Mesendoderm (in vitro differentiated cells): Measurements from ENCODE around the gene GPR17.

Experiments used
- DNase-seq: peaks from one replicate; pipeline ENCODE4 v3.0.0; 2013
- H2AK5ac ChIP-seq: 2 replicates; pipeline ENCODE4 v1.6.1; 2013; ENCODE audit warnings: low read length, inconsistent platforms
- H2BK120ac ChIP-seq: 2 replicates; pipeline ENCODE4 v1.6.1; 2013; ENCODE audit warnings: low read depth, mild to moderate bottlenecking, low read length, moderate library complexity, mixed read lengths
- H2BK15ac ChIP-seq: replicated peaks from 2 replicates; pipeline ENCODE4 v1.6.1; 2013; ENCODE audit warnings: low read depth, mild to moderate bottlenecking, moderate library complexity
- H2BK5ac ChIP-seq: 2 replicates; pipeline ENCODE4 v1.6.1; 2013; ENCODE audit warnings: low read length, inconsistent platforms
- H3K18ac ChIP-seq: 2 replicates; pipeline ENCODE4 v1.6.1; 2013; ENCODE audit warnings: mild to moderate bottlenecking, low read length, mixed read lengths
- H3K23ac ChIP-seq: one replicate; pipeline ENCODE4 v1.6.1; 2013; ENCODE audit warnings: low read length
- H3K27ac ChIP-seq: 2 replicates; pipeline ENCODE4 v1.5.1; 2013; ENCODE audit warnings: low read depth, mild to moderate bottlenecking, inconsistent platforms, low read length, moderate library complexity
- H3K27me3 ChIP-seq: 2 replicates; pipeline ENCODE4 v1.6.1; 2013; ENCODE audit warnings: low read length, control low read depth, mild to moderate bottlenecking, inconsistent platforms; ENCODE audit not compliant: insufficient read depth, poor library complexity
- H3K36me3 ChIP-seq: 2 replicates; pipeline ENCODE4 v1.6.1; 2013; ENCODE audit warnings: low read length, inconsistent platforms; ENCODE audit not compliant: control insufficient read depth, insufficient read depth
- H3K4ac ChIP-seq: one replicate; pipeline ENCODE4 v1.6.1; 2013; ENCODE audit warnings: low read depth, mild to moderate bottlenecking, low read length, moderate library complexity
- H3K4me1 ChIP-seq: 2 replicates; pipeline ENCODE4 v1.6.1; 2013; ENCODE audit warnings: low read depth, low read length, inconsistent platforms; ENCODE audit not compliant: control insufficient read depth
- H3K4me2 ChIP-seq: 2 replicates; pipeline ENCODE4 v1.6.1; 2013; ENCODE audit warnings: low read length
- H3K4me3 ChIP-seq: 2 replicates; pipeline ENCODE4 v1.5.1; 2013; ENCODE audit warnings: mild to moderate bottlenecking, low read length
- H3K56ac ChIP-seq: one replicate; pipeline ENCODE4 v1.6.1; 2013; ENCODE audit warnings: low read length
- H3K79me1 ChIP-seq: 2 replicates; pipeline ENCODE4 v1.6.1; 2013; ENCODE audit warnings: low read length, inconsistent platforms
- H3K79me2 ChIP-seq: 2 replicates; pipeline ENCODE4 v1.6.1; 2013; ENCODE audit warnings: mild to moderate bottlenecking, low read length; ENCODE audit not compliant: control insufficient read depth, insufficient read depth
- H3K9ac ChIP-seq: 2 replicates; pipeline ENCODE4 v1.6.1; 2013; ENCODE audit warnings: low read length, inconsistent platforms
- H4K5ac ChIP-seq: one replicate; pipeline ENCODE4 v1.6.1; 2013; ENCODE audit warnings: low read length
- H4K8ac ChIP-seq: one replicate; pipeline ENCODE4 v1.6.1; 2013; ENCODE audit warnings: low read depth, mild to moderate bottlenecking, control low read depth, low read length, moderate library complexity
- WGBS: extraction: QIAGEN DNeasy Blood & Tissue Kit; methylation state at CpG from one replicate; pipeline ENCODE4 v1.1.7; 2013; ENCODE audit warnings: low lambda C conversion rate, missing lambda C conversion rate; ENCODE audit not compliant: insufficient coverage; ENCODE audit errors: extremely low coverage; 5-methylcytosine and 5-hydroxymethylcytosine counted together

The GPR17 gene

DNA sequence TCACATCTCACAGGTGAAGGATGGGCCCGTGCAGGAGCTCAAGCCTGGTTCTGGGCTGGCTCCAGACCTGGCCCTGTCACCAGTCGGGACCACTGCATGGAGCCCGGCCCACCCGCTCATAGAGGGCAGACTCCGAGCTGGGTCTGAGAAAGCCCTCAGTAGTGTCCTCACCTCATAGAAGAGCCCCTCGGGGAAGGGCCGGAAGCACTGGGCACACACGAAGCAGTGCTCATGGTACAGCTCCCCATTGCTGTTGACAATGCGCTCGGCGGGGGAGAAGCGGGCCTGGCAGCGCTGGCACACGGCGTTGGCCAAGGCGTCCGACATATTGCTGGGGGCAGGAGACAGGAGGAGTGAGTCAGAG, 11.3 kb downstream of the GPR17 start:
- H3K4ac ChIP-seq, result no peak overlapping the region
- H3K36me3 ChIP-seq, result no peaks in the 10 kb centered on the region
- H3K27ac ChIP-seq, result no peak overlapping the region
- no peak overlapping the region for H3K4me3 ChIP-seq
- no peak overlapping the region for H3K18ac ChIP-seq
- no peak overlapping the region for H4K8ac ChIP-seq
- no peak overlapping the region for H3K23ac ChIP-seq
- no peak overlapping the region for H2BK15ac ChIP-seq
- H2AK5ac ChIP-seq, result no peak overlapping the region
- H3K79me1 ChIP-seq, result no peaks in the 10 kb centered on the region
- no peaks in the 10 kb centered on the region for H3K79me2 ChIP-seq
- no peaks in the 10 kb centered on the region for H3K4me1 ChIP-seq
- no peak overlapping the region for H3K9ac ChIP-seq
- no peak overlapping the region for H3K56ac ChIP-seq
- H4K5ac ChIP-seq, result no peak overlapping the region
- no peaks in the 10 kb centered on the region for H3K27me3 ChIP-seq
- WGBS, result no CpG with 5 or more reads among the region's 17 CpGs
- no peak overlapping the region for H3K4me2 ChIP-seq
- H2BK120ac ChIP-seq, result no peak overlapping the region
- no peak overlapping the region for H2BK5ac ChIP-seq
- DNase-seq, result no peak

DNA sequence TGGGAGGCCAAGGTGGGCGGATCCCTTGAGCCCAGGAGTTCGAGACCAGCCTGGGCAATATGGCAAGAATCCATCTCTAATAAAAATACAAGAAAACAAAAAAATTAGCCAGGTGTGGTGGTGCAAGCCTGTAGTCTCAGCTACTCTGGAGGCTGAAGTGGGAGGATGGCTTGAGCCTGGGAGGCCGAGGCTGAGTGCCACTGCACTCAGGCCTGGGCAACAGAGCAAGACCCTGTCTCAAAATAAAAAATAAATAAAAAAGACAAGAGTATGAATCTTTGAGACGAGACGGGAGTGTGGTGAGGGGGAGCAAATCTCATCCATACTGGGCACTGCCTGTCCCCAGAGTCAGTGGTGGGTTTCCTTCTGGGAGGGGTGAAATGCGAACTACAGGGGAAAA, 12.2 kb downstream of the GPR17 start:
- Histone ChIP-seq H3K4ac (no peak overlapping the region), H3K27me3 (no peaks in the 10 kb centered on the region), H2BK5ac (no peak overlapping the region), H4K5ac (no peak overlapping the region), H3K79me1 (no peaks in the 10 kb centered on the region), H2BK120ac (no peak overlapping the region), H3K4me3 (no peak overlapping the region), H3K79me2 (no peaks in the 10 kb centered on the region), H3K36me3 (no peaks in the 10 kb centered on the region), H3K56ac (no peak overlapping the region), H4K8ac (no peak overlapping the region), H3K4me2 (no peak overlapping the region), H2AK5ac (no peak overlapping the region), H3K18ac (no peak overlapping the region), H3K4me1 (no peaks in the 10 kb centered on the region), H3K23ac (no peak overlapping the region), H3K9ac (no peak overlapping the region), H2BK15ac (no peak overlapping the region), H3K27ac (no peak overlapping the region)
- DNase-seq, result no peak
- WGBS, result no CpG with 5 or more reads among the region's 6 CpGs

DNA sequence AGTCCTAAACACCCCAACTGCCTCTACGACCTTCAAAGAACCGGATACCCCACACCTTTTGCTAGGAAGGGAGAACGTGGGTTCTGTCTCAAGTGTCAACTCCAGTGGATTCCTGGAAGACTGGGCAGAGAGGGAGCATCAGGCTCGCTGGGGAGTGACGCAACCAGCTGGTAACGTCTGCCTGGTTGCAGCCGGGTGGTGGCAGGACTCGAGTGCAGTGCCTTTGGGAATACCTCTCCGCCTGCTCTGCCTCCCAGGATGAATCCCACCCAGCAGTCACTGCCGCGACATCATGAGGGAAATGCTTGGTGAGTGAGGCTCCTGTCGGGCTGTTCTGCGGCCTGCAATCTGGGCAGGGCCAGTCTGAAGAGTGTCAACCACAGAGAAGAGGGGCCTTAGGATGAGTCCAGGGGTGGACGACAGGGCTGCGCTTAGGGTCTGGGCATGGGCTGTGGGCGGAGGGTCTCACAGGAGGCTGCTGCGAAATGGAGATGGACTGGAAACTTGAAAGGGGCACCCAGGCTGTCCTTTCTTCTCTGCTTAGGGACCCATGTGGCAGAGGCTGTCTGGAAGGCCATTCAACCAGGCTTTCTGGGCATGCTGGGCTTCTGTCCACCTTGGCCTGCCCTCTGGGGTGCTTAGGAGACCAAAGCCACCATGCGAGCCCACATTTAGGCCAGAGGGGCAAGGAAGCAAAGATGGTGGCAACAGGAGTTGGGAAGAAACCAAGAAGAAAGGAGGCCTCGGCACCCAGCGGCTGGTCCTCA, 12.9 kb downstream of the GPR17 start:
- Histone ChIP-seq H3K79me1 (no peaks in the 10 kb centered on the region), H4K5ac (no peak overlapping the region), H3K4ac (no peak overlapping the region), H3K56ac (no peak overlapping the region), H2AK5ac (no peak overlapping the region), H3K18ac (no peak overlapping the region), H3K9ac (no peak overlapping the region), H2BK120ac (no peak overlapping the region), H4K8ac (no peak overlapping the region), H3K79me2 (no peaks in the 10 kb centered on the region), H3K4me2 (no peak overlapping the region), H3K27me3 (peaks cover 1% of the 10 kb centered on the region), H2BK5ac (no peak overlapping the region), H3K4me3 (no peak overlapping the region), H3K27ac (no peak overlapping the region), H3K23ac (no peak overlapping the region), H2BK15ac (no peak overlapping the region), H3K4me1 (no peaks in the 10 kb centered on the region), H3K36me3 (no peaks in the 10 kb centered on the region)
- WGBS, result no CpG with 5 or more reads among the region's 20 CpGs
- DNase-seq, result no peak

DNA sequence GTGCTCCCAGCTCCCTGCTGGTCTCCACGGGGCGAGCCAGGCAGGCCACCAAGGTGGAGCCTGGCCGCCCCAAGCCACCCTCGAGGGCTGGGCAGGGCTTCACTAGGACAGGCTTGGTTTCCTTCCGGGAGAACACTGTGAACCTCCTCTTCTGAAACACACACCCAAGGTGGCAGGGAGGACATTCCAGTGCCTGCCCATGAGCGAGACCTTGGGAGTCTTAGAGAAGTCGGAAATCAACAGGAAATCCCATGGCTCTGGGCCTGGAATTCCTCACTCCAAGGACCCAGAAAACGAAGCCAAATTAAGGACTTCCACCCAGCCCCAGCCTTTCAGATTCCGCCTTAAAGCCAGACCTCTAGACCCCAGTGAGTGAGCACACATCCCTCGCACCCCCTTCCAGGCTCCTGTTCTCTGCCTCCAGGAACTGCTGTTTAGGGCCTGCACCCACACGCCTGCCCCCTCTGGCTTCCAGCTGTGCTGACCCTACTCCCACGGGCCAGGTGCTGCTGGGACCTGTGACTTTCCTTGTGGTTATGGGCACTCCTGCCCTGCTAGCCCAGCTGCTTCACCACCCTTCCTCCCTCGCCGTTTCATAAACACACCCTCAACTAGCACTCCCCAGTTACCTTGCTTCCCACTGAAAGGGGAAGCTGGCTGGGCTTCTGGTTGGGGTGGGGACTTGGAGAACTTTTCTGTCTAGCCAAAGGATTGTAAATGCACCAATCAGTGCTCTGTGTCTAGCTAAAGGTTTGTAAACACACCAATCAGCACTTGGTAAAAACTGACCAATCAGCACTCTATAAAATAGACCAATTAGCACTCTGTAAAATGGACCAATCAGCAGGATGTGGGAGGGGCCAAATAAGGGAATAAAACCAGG, 13.7 kb downstream of the GPR17 start:
- Histone ChIP-seq H3K79me2 (no peaks in the 10 kb centered on the region), H3K4me1 (peaks cover 2% of the 10 kb centered on the region), H3K4me3 (no peak overlapping the region), H3K36me3 (no peaks in the 10 kb centered on the region), H3K4me2 (no peak overlapping the region), H4K8ac (no peak overlapping the region), H2BK120ac (no peak overlapping the region), H4K5ac (no peak overlapping the region), H3K56ac (no peak overlapping the region), H3K27me3 (peaks cover 2% of the 10 kb centered on the region), H2AK5ac (no peak overlapping the region), H3K23ac (no peak overlapping the region), H3K18ac (no peak overlapping the region), H3K79me1 (no peaks in the 10 kb centered on the region), H3K9ac (no peak overlapping the region), H2BK5ac (no peak overlapping the region), H3K4ac (no peak overlapping the region), H3K27ac (no peak overlapping the region), H2BK15ac (no peak overlapping the region)
- no CpG with 5 or more reads among the region's 14 CpGs for WGBS
- DNase-seq, result no peak

DNA sequence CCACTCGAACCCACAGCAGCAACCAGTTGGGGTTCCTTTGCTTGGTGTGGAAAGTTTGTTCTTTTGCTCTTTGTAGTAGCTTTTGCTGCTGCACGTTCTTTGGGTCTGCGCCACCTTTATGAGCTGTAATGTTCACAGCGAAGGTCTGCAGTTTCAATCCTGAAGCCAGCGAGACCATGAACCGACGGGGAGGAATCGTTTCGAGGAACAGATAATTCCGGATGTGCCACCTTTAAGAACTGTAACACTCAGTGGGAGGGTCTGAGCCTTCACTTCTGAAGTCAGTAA, 14.3 kb downstream of the GPR17 start:
- no peak overlapping the region for H3K56ac ChIP-seq
- no peaks in the 10 kb centered on the region for H3K79me1 ChIP-seq
- H3K79me2 ChIP-seq, result no peaks in the 10 kb centered on the region
- DNase-seq, result no peak
- WGBS, result no CpG with 5 or more reads among the region's 10 CpGs
- H3K27me3 ChIP-seq, result peaks cover 6% of the 10 kb centered on the region
- no peak overlapping the region for H3K27ac ChIP-seq
- no peak overlapping the region for H3K4me3 ChIP-seq
- no peak overlapping the region for H3K4me2 ChIP-seq
- no peak overlapping the region for H2BK5ac ChIP-seq
- H3K4me1 ChIP-seq, result peaks cover 2% of the 10 kb centered on the region
- H3K4ac ChIP-seq, result no peak overlapping the region
- no peak overlapping the region for H2AK5ac ChIP-seq
- no peak overlapping the region for H2BK15ac ChIP-seq
- no peak overlapping the region for H3K9ac ChIP-seq
- no peak overlapping the region for H4K8ac ChIP-seq
- H3K36me3 ChIP-seq, result no peaks in the 10 kb centered on the region
- H4K5ac ChIP-seq, result no peak overlapping the region
- no peak overlapping the region for H3K23ac ChIP-seq
- H3K18ac ChIP-seq, result no peak overlapping the region
- H2BK120ac ChIP-seq, result no peak overlapping the region
